GM13976 (cell line): Measurements from ENCODE around the gene P2RY13.

ENCODE experiments used
- DNase-seq: peaks from one replicate; pipeline ENCODE4 v3.0.0; 2012; ENCODE audit warnings: low spot score
- CTCF ChIP-seq: IDR thresholded peaks from 2 replicates; pipeline ENCODE4 v1.5.1; 2012; ENCODE audit warnings: borderline replicate concordance, mild to moderate bottlenecking; ENCODE audit not compliant: insufficient read depth; ENCODE audit errors: extremely low read depth, missing control alignments, control extremely low read depth
- in situ Hi-C: fragments of 300-500 bp; cut with MboI; formaldehyde crosslinking; loops from one replicate; pipeline ENCODE4 v1.12.0; 2022; ENCODE audit warnings: low sequenced_read_pairs, mixed read lengths, inconsistent platforms; ENCODE audit not compliant: unreplicated experiment

Gene P2RY13

DNA sequence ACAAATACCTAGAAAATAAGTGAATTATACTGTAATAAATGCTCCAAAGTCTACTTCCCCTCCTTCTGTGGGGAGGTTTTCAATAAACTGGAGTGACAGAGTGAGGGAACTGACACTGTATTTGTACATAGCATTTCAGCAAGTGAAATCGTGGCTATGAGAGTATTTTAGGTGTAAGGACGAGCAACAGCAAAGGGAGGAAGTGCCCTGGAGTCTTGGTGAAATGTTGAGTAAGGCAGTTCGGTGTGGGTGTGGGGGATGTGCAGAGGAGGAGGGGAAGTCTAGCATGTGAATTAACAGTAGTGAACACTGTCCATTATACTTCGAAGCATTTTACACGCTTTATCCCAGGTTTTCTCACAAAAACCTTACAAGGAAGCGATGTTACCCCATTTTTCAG lies 18.1 kb upstream of the P2RY13 start:
- no peak for TF ChIP-seq CTCF
- DNase-seq = no peak
- in situ Hi-C loops = no loop called here

GRCh38 chr3:151346292-151346691 lies 16.9 kb upstream of the P2RY13 start:
- DNase-seq = no peak
- in situ Hi-C loops = no loop called here
- no peak for TF ChIP-seq CTCF

- in situ Hi-C loops = no loop called here
- no peak for TF ChIP-seq CTCF
- no peak for DNase-seq
Observed at GRCh38 chr3:151345859-151346258, 16.5 kb upstream of the P2RY13 start.

- DNase-seq = no peak
- no peak for TF ChIP-seq CTCF
- in situ Hi-C loops = no loop called here
Observed at GRCh38 chr3:151331696-151332095, 2.3 kb upstream of the P2RY13 start.

GRCh38 chr3:151330899-151331298 lies 1.6 kb upstream of the P2RY13 start:
- no peak for DNase-seq
- in situ Hi-C loops = no loop called here

DNA sequence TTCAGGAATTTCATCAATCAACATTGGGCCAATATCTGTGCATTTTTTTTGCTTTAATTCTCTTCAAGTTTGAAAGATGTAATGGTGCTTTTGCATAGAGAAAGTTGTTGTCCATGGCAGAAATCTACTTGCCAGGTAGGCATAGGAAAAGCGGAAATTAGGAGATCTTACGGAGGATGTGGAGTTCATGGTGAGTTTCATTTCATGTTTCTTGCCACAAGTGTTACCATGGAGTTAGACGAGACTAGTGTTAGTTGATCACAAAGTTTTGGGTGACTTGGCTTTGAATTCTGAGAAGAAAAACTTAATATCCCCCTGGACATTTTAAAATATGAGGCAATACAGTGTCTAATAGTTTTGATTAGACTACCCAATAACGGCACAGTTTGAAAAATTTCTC lies 1.0 kb upstream of the P2RY13 start:
- in situ Hi-C loops = no loop called here

More at GRCh38 chr3:151330899-151331298, 1.6 kb upstream of the P2RY13 start:
- no peak for TF ChIP-seq CTCF

More for the DNA sequence above, 1.0 kb upstream of the P2RY13 start:
- DNase-seq = no peak
- no peak for TF ChIP-seq CTCF
